Stimulated activated CD4-positive, alpha-beta T cell treated with anti-CD3 and anti-CD28 coated beads, Interleukin-15, amount 100 ng/mL, for 1 hour (primary cell): ENCODE results near the gene ARL4A.
"Not testable (repeated sequence)": the region's sequence is repeated elsewhere in the genome, so short reads cannot be mapped to it uniquely, and the experiment has no call there.

ENCODE experiments used
- DNase-seq, 2 donors: peaks; one replicate each; pipeline ENCODE4 v3.0.0-alpha.2; 2020; ENCODE audit warnings: low read depth in 1 of 2, low spot score in 1 of 2

Gene ARL4A, protein sequence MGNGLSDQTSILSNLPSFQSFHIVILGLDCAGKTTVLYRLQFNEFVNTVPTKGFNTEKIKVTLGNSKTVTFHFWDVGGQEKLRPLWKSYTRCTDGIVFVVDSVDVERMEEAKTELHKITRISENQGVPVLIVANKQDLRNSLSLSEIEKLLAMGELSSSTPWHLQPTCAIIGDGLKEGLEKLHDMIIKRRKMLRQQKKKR

DNA sequence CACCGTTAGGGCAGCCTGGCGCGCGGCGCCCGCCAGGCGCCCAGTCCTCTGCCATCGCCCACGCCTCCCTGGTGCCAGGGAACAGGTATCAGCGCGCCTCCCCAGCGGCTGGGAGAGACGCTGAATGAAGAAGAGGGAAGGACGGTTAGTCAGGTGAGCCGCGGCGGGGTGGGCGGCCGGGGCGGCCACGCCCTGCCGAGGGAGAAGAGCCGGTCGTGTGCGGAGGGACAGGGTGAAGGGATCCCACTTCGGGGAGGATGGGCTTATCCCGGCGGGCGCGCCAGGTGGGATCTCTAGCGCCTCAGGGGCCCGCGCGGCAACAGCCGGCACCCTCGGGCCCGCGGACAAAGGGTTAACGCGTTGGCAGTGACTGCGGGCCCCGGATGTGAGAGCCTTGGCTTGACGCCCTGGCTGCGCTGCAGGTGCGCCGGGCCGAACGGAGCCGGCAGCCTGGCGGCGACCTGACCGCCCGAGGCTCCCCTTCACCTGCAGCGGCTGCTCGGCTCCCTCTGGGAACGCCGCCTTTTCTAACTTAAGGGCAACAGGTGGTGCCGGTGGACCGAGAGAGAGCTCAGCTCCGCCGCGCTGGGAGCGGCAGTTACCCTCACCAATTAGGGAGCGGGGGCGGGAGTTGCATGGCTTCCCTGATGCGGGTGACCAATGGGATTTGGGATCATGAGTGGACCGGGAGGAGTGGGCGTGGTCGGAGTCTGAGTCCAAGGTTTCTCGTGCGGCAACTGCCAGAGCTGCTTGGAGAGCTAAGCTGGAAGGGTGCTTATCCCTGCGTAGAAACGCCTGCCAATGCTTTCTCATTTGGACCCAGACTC is at the start of gene ARL4A:
Gene ARL4A (plus strand): TSS at position 743 of the 827 bp plus-strand sequence. CDS start 622 bp downstream, outside the sequence.
- DNase-seq, result peak; percentile 67 to 76

DNA sequence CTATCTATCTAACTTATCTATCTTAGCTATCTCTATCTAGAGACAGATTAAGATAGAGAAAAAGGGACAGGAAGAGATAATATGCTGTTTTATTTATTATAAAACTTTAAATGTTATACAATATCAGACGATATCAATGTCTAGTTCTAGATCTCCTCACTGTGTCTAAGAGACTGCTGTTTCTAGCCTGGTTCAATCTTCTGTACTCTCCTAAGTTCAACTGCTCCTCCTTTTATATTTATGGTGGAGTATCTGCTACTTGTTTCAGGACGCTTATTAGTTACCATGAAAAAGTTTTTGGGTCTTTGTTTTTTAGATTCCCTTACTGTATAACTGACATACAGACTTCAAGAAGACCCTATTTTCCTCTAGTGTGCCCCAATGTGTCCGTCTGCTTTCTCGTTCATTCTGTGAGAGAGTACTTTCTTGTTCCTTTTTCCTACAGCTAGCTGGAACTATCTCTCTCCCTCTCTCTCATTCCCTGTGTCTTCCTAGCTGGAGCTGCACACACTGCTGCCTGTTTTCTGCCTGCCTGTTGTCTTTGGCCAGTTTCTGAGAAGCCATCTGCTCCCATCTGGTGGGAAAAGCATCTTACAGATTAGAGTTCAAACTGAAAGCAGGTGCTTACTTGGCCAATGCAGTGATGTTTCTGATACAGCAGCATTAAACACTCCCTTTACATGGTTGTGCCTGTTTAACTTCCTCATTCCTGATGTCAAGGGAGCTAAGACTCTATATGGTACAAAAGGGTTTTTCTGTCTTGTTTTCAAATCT is 49.4 kb upstream of the ARL4A start:
- DNase-seq, result no peak

DNA sequence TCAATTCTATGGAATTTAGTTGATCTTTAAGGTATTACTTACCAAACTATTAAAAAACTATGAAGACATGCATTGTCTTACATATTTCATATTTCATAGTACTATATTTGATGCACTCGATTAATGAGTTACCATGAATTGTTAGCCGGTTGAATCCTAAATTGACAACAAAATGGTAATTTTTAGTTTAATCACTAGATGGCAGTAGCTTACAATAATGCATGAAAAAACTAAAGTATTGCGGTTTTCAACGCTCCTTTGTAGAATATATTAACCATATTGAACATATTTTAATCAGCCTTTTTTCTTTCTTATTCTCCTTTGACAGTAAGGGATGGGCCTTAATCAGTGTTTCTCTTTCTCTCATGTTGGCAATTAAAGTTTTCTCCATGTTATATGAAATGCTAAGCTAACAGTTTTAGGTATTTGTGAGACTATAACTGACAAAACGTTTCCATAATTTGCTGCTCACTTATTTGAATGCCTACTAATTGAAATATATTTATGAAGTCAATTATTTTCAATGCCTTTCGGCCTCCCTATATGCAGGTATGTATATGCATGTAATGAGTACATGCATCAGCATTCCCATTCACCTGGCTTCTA is 48.5 kb upstream of the ARL4A start:
- no peak for DNase-seq

DNA sequence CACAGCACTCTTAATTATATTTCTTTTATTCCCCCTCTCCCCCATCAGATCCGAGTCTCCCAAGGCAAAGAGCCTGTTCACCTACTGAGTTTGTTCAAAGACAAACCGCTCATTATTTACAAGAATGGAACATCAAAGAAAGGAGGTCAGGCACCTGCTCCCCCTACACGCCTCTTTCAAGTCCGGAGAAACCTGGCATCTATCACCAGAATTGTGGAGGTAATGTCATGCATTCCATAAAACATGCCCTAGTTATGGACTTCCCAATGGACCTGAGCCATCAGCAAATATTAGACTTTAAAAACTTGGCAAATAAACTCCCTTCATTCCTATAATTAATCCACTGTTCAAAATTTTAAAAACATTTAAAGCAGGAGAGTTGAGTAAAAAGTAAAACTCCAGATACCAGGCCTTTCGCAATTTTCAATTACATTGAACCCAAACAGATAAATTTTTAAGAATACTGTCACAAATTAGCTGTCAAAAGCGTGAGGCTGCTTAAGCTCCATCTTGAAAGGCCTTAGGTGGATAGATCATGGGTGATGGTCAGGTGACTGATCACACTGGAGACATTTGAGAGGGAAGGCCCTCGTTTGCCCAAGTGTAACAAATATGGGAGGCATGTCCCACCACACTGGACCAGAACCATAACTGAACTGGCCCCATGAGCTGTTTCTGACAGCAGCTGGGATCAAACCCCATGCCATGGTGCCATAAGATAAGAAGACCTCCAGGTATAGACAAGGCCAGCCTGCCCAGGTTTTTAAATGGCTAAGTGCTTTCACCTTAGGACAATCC is 46.9 kb upstream of the ARL4A start:
- DNase-seq, result no peak

DNA sequence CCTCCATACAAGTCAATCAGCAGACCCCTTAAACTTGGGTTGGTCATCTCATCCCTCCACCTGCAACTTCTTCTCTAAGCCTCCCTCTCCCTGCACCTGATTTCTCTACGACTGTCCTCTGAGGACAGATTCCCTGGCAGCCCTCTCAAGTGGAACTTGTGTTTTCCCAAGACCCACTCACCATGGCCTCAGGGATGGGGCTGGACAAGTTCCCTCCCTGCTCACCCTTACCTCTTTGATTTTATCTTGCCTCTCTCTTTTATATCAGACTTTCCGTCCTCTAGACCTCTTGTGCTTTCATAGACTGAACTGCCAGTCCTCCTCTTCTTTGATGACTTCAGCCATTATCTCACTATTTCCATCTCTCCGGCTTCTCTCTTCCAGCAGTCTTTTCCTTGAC is 46.2 kb upstream of the ARL4A start:
- no peak for DNase-seq

DNA sequence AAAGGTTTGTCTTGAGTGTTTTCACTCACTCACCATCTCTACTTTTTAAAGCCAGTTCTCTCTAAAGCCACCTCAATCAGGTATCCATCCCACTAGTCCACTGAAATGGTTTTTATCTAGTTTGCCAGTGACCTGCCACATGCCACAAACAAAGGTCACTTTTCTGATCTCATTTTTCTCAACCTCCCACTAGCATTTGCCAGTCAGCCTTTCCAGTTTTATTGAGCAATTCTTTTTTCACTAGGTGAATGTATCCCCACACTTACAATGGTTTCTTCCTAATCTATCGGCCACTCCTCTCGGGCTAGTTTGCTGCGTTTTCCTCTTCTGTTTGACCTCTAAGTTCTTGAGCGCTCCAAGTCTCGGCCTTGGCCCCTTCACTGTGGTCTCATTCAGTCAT is 44.9 kb upstream of the ARL4A start:
- no peak for DNase-seq

DNA sequence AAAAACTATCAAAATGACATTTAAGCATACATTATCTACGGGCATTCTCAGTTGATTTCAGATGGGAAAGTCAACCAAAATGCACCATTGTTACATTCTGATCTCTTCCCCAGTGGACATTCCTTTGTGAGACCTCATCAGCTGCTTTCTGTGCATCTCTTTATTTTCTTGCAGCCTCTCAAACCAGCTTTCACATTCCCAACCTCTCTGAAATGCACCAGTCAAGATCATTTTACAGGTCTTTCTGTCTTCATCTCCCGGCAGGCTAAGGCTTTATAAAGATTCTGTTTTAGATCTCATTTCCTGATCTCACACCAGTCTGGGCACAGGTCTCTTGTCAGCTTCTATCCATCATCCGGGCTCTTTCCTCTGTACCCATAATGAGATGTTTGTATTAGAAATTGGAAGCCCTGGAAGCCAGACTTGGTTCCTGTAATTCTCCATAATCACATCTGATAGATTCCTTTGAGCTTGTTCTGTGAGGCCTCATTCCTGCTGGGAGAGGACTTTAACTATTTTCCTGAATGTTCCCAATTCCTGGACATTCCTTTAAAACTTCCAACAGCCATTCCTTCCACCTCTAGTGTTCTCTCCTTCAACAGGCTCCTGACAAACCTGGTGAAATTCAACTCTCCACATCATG is 44.3 kb upstream of the ARL4A start:
- no peak for DNase-seq

DNA sequence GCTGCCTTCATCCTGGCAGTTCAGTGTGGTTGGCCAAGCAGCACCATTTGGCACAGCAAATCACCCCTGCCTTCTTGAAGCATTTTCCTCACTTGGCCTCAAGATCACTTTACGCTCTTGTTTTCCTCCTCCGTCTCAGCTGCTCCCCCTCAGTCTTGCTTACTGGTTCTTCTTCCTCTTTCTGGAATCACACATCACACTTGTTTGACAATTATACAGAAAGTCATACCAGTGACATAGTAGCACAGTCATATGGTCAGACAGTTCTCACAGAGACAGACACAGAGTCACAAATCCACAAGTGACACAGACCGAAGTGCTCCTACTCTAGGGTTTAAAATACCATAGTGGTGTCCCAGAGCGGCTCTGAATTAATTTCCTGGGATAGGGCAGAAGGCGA is 43.8 kb upstream of the ARL4A start:
- DNase-seq, result no peak

DNA sequence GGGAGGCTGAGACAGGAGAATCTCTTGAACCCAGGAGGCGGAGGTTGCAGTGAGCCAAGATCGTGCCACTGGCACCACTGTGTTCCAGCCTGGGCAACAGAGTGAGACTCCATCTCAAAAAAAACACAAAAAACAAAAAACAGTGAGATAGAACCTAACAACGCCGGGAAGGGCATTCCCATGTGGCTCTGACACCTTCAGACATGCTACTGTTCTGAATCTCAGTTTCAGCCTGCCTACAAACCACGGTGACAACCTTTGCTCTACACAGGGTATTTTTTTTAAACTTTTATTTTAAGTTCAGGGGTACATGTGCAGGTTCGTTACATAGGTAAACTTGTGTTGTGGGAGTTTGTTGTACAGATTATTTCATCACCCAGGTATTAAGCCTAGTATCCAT is 42.2 kb upstream of the ARL4A start:
- not testable (repeated sequence) for DNase-seq

DNA sequence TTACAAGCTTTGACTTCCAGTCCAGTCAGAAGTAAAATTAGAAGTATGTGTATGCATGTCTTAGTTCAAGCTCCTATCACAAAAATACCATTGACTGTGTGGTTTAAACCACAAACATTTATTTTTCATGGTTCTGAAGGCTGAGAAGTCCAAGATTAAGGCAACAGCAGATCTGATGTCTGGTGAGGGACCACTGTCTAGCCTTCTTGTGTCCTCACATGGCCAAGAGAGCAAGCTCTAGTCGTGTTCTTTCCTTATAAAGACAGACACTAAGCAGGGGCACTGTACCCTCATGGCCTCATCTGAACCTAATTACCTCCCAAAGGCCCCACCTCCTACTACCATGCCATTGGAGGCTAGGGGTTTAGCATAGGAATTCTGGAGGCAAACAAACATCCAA is 41.3 kb upstream of the ARL4A start:
- no peak for DNase-seq

DNA sequence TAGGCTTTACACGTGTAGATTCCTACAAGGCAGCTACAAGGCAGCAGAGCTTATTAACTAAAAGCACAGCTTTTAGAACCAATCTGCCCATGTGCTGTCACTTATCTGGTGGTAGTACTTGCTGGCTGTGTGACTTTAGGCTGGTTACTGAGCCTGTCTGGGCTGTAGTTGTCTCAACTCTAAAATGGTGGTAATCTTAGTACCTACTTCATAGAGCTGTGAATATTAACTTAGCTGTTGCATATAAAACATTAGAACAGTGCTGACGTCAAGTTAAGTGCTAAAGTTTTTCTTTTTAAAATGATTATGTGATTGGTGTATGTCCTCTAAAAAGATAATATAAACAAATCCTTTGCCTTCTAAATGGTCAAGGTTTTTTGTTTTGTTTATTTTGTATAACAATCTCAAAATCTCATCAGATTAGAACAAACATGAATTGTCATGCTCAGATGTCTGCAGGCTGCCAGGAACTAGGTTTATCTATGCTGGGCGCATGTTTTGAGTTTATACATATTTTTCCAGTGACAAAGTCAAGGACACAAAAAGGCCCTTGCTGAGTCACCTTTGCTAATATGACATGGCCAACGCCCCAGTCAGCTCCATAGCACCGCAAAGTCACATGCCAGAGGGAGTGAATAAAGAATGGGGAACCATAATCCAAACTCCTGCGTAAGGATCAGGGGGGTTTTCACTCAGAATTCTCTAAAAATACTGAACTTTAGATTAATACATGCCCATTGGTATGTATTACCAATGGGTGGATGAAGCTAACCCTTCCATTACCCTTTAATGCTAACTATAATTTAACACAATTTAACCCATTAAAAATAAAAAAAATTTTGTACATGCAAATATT is 39.8 kb upstream of the ARL4A start:
- no peak for DNase-seq

DNA sequence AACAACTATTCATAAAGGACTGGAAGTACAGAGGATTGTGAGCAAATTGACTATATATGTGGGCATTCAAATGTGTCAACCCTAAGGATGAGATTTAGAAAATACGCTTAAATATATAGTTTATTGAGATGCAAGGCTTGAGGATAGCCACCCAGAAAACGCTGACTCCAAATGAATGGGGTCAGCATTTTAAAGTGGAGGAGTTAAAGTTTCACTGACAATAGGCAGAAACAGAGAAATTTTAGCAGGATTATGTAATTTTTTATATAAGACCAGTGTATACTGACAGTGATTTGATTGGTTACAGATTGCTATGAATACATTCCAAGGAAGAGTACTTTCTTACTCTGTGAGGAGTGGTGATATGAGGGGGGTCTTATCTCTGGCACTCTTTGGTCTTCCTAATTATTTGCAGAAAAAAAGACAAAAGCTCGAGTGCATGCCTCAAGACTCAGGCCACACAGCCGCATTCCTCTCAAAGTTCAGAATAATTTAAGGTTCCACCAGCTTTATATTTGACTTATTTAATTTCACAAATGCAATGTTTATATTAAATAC is 38.6 kb upstream of the ARL4A start:
- no peak for DNase-seq

DNA sequence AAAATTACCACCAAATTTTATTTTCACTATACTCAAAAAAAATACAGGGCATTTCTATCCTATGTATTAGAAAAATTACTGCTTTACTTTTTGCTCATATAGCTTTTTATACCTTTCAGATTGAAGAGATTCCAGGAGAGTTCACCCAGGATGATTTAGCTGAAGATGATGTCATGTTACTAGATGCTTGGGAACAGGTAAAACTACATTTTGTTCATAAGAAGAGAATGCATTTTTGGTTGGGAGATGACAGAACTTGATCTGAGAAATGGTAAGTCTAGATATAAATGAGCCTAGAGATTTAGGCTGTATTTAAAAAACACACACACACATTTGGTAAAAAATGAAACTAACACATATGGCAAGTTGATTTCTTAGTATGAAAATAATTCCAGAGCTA is 38.1 kb upstream of the ARL4A start:
- DNase-seq, result no peak

DNA sequence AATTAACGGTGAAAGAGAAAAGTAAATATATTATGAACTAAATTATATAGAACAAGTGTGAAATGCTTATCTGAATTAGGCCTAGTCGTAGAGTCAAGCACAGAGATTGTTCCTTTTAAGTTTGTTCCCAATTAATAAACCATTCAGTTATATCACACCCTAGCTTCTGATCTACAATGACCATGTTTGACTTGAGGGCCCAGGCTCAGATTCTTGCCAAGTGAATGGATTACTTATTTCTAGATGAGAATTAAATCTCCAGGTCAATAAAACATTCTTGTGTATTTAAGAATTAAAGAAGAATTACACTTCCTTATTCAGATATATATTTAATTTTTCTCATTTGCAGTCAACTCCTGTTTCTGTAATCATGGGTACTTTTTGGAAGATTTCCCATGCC is 37.4 kb upstream of the ARL4A start:
- DNase-seq, result no peak

DNA sequence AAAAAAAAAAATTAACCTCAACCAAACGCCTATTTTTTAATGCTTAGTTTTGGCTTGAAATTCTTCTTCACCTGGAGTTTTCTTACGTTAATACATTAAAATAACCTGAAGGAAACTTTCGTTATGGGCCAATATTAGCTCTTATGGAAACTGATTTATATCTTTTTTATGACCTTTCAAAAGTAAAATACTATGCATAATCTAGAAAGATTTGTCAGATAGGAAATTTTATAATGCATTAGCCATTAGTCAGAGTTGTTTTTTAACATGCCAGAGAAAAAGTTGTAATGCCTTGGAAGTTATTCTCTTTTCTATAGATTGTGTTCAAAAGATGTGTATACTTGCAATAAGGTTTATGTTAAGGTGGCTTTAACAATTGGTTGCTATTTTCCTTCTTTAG is 34.3 kb upstream of the ARL4A start:
- DNase-seq, result no peak

DNA sequence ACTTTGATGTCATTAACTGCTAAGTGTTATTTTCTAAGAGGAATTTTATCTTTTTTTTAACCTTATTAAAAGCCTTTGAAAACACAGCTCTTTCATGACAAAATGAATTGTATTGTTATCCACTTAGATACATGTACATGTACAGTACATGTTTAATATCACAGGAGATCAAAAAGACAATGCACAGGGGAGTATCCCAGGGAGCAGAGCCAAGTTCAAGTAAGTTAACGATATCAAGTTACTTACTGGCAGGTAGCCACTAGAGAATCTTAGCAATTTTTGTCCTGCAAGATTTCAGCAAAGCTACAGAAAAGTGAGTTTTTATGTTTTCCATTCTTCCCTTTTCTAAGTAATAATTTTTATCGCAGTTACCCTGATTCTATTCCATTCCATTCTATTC is 33.9 kb upstream of the ARL4A start:
- no peak for DNase-seq

DNA sequence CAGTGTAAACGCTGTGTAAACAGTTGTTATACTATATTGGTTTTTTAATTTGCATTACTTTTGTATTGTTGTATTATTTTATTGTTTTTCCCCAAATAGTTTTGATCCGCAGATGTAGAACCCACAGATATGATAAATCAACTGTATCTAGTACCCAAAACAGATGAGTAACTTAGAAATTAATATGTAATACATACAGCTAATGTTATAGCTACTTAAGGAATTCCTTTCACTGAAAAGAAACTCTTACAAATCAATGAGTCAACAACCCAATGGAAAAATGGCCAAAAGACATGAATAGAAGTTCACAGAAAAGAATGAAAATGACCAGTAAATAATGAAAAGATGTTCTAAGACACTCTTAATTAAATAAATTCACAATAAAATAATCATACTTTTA is 32.3 kb upstream of the ARL4A start:
- DNase-seq, result no peak

DNA sequence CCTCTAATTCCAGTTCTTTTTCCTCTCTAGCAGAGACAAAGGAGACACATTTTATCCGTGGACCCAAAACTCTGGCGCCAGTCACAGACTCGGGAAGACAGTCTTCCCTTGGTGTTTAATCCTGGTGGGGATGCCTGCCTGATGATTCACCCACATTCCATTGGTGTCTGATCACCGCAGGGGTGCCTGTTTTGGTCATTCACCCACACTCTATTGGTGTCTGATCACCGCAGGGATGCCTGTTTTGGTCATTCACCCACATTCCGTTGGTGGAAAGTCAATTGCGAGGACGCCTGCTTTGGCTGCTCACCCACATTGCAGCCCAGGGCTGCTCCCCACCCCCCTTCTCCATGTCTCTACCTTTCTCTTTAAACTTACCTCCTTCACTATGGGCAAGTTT is 27.0 kb upstream of the ARL4A start:
- not testable (repeated sequence) for DNase-seq

DNA sequence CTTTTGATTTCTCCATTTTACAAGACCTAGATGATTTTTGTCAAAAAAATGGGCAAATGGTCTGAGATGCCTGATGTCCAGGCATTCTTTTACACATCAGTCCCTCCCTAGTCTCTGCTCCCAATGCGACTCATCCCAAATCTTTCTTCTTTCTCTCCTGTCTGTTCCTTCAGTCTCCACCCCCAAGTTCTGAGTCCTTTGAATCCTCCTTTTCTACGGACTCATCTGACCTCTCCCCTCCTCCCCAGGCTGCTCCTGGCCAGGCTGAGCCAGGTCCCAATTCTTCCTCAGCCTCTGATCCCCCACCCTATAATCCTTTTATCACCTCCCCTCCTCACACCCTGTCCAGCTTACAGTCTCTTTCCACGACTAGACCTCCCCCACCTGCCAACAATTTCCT is 26.4 kb upstream of the ARL4A start:
- DNase-seq, result not testable (repeated sequence)
